Transverse colon (tissue), 4 donors: ENCODE data around the gene GREM2. TPM values are rescaled to one million over a fixed set of nuclear protein-coding genes. Genes with fewer than 3 reads are reported as not detected.
A peak's percentile ranks its signal among the peaks of the same experiment; 100 is the strongest.

Experiments used
- DNase-seq: peaks from one replicate; pipeline ENCODE4 v3.0.0-alpha.2; 2019
- H3K27ac ChIP-seq, 4 donors: fragments of 200-600 bp; sonication (generic); 2 replicates each; pipeline ENCODE4 v1.5.1; 2016 to 2018; ENCODE audit warnings: inconsistent platforms in 4 of 4
- H3K27me3 ChIP-seq: fragments of 200-600 bp; sonication (generic); 2 replicates; pipeline ENCODE4 v1.5.1; 2017; ENCODE audit warnings: inconsistent platforms
- H3K36me3 ChIP-seq, 4 donors: fragments of 200-600 bp; sonication (generic); 2 replicates each; pipeline ENCODE4 v1.5.1; 2017 to 2019; ENCODE audit warnings: inconsistent platforms in 4 of 4
- H3K4me1 ChIP-seq, 4 donors: fragments of 200-600 bp; sonication (generic); 2 replicates each; pipeline ENCODE4 v1.5.1; 2017 to 2020; ENCODE audit warnings: inconsistent platforms in 4 of 4
- H3K4me3 ChIP-seq, 4 donors: fragments of 200-600 bp; sonication (generic); 1 replicate in 1 of 4; 2 replicates in 3 of 4; pipeline versions ENCODE4 v1.5.1 to v1.6.1; 2017 to 2019; ENCODE audit warnings: inconsistent platforms in 4 of 4
- H3K9me3 ChIP-seq, 2 donors: fragments of 200-600 bp; sonication (generic); 2 replicates each; pipeline ENCODE4 v1.5.1; 2017 to 2019; ENCODE audit warnings: inconsistent platforms in 2 of 2
- EP300 ChIP-seq: sonication (generic); formaldehyde crosslinking; IDR thresholded peaks from one replicate; pipeline ENCODE4 v1.6.1; 2017; ENCODE audit warnings: antibody characterized with exemption, low read depth
- POLR2A ChIP-seq: fragments of 450-650 bp; IDR thresholded peaks from one replicate; pipeline ENCODE4 v1.6.1; 2016; ENCODE audit warnings: antibody characterized with exemption, mild to moderate bottlenecking, moderate library complexity
- POLR2AphosphoS5 ChIP-seq, 3 donors: sonication (generic); formaldehyde crosslinking; IDR thresholded peaks; one replicate each; pipeline ENCODE4 v1.6.1; 2016; ENCODE audit warnings: antibody characterized with exemption in 3 of 3
- WGBS, 2 donors: methylation state at CpG; one replicate each; pipeline ENCODE4 v1.1.5; 2018; ENCODE audit warnings: low coverage in 1 of 2; 5-methylcytosine and 5-hydroxymethylcytosine counted together
- in situ Hi-C, 4 donors: fragments of 200-750 bp; cut with MboI; loops; one replicate each; pipeline versions ENCODE4 v1.15.0 to v1.15.1; 2017; ENCODE audit warnings: low sequenced_read_pairs in 3 of 4, low pct_ligation_motif_present in 1 of 4, low pct_unique_long_range_greater_than_20kb in 1 of 4
- intact Hi-C: fragments of 100-400 bp; cut with DNase I; formaldehyde crosslinking; loops from one replicate; pipeline ENCODE4 v1.15.1; 2023; ENCODE audit warnings: low total_unique reads
- total RNA-seq, 4 donors: library from RNA; depleted of rRNA; stranded (reverse); fragments of >200 nt; gene quantifications; one replicate each; pipeline ENCODE4 v1.1.0, GENCODE V29; 2016
- TF ChIP-seq, protein P1 (sequence below), 5 experiments: fragments of 200-600 bp in 3 of 5; fragments of 450-650 bp in 2 of 5; sonication (generic) in 3 of 5; IDR thresholded peaks; 1 replicate in 2 of 5; 2 replicates in 3 of 5; pipeline ENCODE4 v1.5.1; 2016 to 2017; ENCODE audit warnings: antibody characterized with exemption in 5 of 5, inconsistent platforms in 3 of 5, mild to moderate bottlenecking in 2 of 5, moderate library complexity in 1 of 5

The GREM2 gene
- total RNA-seq, 4 donors from 2014 or later = 2.8 to 13.1 (median 4.9) TPM

DNA sequence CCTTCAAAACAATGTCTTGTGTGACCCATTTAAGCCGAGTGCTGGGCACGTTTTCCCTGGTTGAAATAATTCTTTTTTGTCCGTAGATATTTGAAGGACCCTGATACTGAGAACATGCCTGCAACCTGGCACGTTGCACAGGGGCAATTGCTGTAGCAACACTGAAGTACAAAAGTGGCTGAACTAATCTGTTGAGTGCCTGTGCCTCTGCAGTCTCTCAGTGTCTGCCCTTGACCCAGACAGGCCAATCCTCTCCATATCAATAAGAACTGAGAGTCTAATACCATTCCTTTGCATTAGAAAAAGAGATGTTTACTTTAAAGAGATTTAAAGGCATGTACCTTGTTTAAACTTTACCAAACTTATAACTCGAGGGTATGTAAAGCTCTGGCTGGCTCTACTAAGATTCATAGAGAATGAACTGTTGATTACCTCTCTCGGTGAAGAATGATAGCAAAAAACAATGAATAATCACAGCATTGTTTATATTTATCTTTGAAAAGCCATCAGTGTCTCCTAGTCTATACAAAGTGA is 2.4 kb downstream of the GREM2 start:
- H3K36me3 ChIP-seq = no peaks in the 10 kb centered on the region
- TF ChIP-seq POLR2A (no peak), EP300 (no peak), POLR2AphosphoS5 (IDR thresholded peaks at IDR 0.05) (no peak)
- TF ChIP-seq, protein P1, sequence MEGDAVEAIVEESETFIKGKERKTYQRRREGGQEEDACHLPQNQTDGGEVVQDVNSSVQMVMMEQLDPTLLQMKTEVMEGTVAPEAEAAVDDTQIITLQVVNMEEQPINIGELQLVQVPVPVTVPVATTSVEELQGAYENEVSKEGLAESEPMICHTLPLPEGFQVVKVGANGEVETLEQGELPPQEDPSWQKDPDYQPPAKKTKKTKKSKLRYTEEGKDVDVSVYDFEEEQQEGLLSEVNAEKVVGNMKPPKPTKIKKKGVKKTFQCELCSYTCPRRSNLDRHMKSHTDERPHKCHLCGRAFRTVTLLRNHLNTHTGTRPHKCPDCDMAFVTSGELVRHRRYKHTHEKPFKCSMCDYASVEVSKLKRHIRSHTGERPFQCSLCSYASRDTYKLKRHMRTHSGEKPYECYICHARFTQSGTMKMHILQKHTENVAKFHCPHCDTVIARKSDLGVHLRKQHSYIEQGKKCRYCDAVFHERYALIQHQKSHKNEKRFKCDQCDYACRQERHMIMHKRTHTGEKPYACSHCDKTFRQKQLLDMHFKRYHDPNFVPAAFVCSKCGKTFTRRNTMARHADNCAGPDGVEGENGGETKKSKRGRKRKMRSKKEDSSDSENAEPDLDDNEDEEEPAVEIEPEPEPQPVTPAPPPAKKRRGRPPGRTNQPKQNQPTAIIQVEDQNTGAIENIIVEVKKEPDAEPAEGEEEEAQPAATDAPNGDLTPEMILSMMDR (IDR thresholded peaks at IDR 0.05) = no peak
- WGBS, 2 donors = 52 to 53% methylated on average over 6 of the region's 6 CpGs
- H3K27ac ChIP-seq = peak overlapping the region in 1 of 4 donors; percentile 6
- no peak for DNase-seq
- no peaks in the 10 kb centered on the region for H3K9me3 ChIP-seq
- H3K4me1 ChIP-seq = peaks cover 0 to 44% (median 11%) of the 10 kb centered on the region in 4 donors
- H3K4me3 ChIP-seq = peak overlapping the region in 1 of 4 donors; percentile 12
- in situ Hi-C loops (loop anchor here in 2 of 4 donors (10.0 to 25.0 kb wide), 2 partner anchors 422 to 425 kb away; no protein-coding TSS in a partner anchor), intact Hi-C loops (loop anchor here (10.0 kb wide), 1 partner anchor 415 kb away; no protein-coding TSS in a partner anchor)
- peaks cover 15% of the 10 kb centered on the region for H3K27me3 ChIP-seq

DNA sequence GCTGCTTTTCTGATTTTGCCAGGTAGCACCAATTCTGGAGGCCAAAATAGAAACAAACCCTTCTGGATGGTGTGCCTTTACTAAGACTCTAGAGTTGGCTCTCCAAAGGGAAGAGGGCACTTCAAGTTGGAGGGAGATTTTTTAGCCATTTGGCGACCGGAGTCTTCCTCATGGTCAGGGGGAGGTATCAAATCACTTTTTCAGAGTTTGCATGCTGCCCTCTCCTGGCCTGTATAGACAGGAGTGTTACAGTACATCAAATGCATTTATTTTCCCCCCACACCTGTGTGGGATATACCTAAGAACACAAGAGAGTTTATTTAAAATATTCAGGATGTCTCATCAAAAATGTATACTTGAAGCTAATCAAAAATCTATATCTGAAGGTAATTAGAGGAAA is 3.2 kb downstream of the GREM2 start:
- peaks cover 15% of the 10 kb centered on the region for H3K27me3 ChIP-seq
- H3K36me3 ChIP-seq = no peaks in the 10 kb centered on the region
- H3K4me1 ChIP-seq = peaks cover 0 to 44% (median 11%) of the 10 kb centered on the region in 4 donors
- in situ Hi-C loops (loop anchor here in 1 of 4 donors (25.0 kb wide), 1 partner anchor 421 kb away; no protein-coding TSS in a partner anchor), intact Hi-C loops (no loop called here)
- H3K9me3 ChIP-seq = no peaks in the 10 kb centered on the region
- no peak for TF ChIP-seq POLR2A
- TF ChIP-seq, protein P1 (IDR thresholded peaks at IDR 0.05) = peak; percentile 31 to 40 (median 36)
- no peak for TF ChIP-seq EP300
- H3K27ac ChIP-seq = no peak overlapping the region
- WGBS, 2 donors = 30% methylated on average over 2 of the region's 2 CpGs; no CpG with 5 or more reads in 1 of the 2 donors
- H3K4me3 ChIP-seq = peak overlapping the region in 1 of 4 donors; percentile 1
- DNase-seq = peak; percentile 18

DNA sequence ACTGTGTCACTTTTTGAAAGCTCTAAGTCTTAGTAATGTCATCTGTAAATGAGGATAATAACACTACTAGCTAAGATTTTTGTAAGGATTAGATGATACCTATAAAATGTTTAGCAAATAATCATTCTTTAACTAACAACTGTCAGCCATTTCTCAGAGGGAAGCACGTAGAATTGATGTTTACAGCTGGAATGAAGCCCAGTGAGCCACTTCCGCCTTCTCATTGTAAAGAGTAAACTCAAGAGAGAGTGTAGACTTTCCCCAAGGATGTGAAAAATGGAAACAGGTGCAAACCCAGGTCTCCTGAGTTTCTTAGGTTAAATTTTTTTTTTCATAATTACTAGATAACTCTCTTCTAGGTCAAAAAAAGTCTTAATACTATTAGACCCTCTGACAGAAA is 4.9 kb downstream of the GREM2 start:
- peak overlapping the region in 1 of 4 donors; percentile 25 for H3K27ac ChIP-seq
- TF ChIP-seq POLR2AphosphoS5 (IDR thresholded peaks at IDR 0.05) (no peak), POLR2A (no peak), EP300 (no peak)
- TF ChIP-seq, protein P1 (IDR thresholded peaks at IDR 0.05) = no peak
- in situ Hi-C loops = loop anchor here in 1 of 4 donors (25.0 kb wide), 1 partner anchor 420 kb away; no protein-coding TSS in a partner anchor
- no peaks in the 10 kb centered on the region for H3K36me3 ChIP-seq
- 19 to 27% methylated on average over 2 of the region's 2 CpGs for WGBS, 2 donors
- H3K27me3 ChIP-seq = peaks cover 15% of the 10 kb centered on the region
- no peak overlapping the region for H3K4me3 ChIP-seq
- peak; percentile 35 for DNase-seq
- H3K9me3 ChIP-seq = no peaks in the 10 kb centered on the region
- peaks cover 0 to 29% (median 7%) of the 10 kb centered on the region in 4 donors for H3K4me1 ChIP-seq
- intact Hi-C loops = no loop called here

DNA sequence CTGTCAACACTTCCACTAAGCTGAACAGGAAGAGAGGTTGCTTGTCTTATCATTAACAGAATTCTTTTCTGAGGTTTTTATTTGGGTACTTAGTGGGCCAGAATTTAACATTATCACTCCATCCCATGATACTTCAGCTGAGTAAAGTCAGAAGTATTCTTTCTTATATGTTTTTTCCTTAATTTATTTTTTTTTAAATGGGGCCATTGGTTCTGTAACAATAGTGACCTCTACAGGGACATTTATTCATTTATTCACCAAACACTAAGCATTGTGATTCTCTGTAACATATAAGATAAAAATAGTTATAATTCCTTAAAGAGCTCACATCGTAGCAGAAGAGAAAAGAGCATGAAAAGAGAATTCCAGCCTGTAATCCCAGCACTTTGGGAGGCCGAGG is 9.8 kb downstream of the GREM2 start:
- 65 to 72% methylated on average over 2 of the region's 2 CpGs for whole genome bisulfite sequencing, 2 donors
- H3K9me3 ChIP-seq = no peaks in the 10 kb centered on the region
- H3K4me1 ChIP-seq = peaks cover 0 to 5% (median 3%) of the 10 kb centered on the region in 4 donors
- in situ Hi-C loops (loop anchor here in 1 of 4 donors (25.0 kb wide), 1 partner anchor 415 kb away; no protein-coding TSS in a partner anchor), intact Hi-C loops (no loop called here)
- TF ChIP-seq POLR2AphosphoS5 (IDR thresholded peaks at IDR 0.05) (no peak), EP300 (no peak), POLR2A (no peak)
- TF ChIP-seq, protein P1 (IDR thresholded peaks at IDR 0.05) = no peak
- H3K36me3 ChIP-seq = no peaks in the 10 kb centered on the region
- H3K27ac ChIP-seq = no peak overlapping the region
- H3K27me3 ChIP-seq = no peaks in the 10 kb centered on the region
- no peak overlapping the region for H3K4me3 ChIP-seq
- DNase-seq = no peak
